ENCODE data around the gene ITIH6.
"Not testable (repeated sequence)": the region's sequence is repeated elsewhere in the genome, so short reads cannot be mapped to it uniquely, and the experiment has no call there.

Gene ITIH6

DNA sequence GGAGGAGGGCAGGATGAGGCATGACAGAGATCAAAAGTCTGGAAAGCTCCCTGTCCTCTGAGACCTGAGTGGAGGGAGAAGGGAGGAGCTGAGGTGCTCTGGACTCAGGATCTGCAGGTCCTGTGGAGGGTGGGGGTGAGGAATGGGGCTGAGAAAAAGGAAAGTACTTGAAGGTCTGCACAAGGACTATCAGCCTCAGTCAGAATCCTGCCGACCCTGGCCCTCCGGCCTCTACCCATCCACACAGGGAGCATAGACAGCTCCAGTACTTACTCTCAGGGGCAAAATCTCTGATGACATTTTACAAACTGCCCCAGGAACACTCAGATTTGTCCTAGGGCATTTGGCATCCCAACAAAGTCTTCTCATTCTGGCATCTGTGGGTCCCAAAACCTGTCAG is 991 bp upstream of the ITIH6 start:
- DNase-seq (ENCODE audit: low read depth) = no peak

DNA sequence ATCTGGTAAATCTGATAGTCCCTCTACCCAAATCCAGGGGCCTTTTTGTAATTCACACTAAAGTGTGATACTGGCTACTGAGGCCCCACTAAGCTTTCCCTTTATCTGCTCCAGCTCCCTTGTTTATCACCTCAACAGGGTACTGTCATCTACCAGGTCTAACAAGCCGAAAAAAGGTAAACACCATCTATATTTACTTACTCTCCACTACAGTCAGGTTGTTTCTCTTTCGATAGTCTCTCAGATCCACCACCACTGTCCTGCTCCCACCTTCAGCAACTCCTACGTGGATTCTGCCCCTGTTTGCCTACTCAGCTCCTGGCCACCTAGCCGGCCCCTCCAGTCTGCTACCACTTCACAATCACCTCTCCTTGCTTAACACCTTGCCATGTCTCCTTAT is 3.3 kb downstream of the ITIH6 start:
- no peak for DNase-seq (ENCODE audit: low read depth)

DNA sequence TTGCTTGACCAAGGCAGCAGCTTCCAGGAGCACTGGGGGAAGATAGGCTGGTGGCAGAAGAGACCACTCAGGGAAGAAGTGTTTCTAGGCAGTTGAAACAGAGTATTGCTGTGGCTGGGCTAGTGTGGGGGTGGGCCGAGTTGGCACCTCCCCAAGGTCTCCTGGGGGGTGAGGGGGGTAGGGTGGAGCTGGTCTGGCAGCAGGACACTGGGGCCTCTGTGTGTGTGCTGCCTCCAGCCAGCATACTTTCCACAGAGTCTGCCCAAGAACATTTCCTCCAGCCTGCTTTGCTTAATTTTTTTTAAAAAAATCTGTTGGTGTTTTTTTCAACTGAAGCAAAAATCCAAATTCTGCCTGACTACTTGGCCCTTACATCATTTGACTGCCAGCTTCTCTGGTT is 4.0 kb downstream of the ITIH6 start:
- no peak for DNase-seq (ENCODE audit: low read depth)

DNA sequence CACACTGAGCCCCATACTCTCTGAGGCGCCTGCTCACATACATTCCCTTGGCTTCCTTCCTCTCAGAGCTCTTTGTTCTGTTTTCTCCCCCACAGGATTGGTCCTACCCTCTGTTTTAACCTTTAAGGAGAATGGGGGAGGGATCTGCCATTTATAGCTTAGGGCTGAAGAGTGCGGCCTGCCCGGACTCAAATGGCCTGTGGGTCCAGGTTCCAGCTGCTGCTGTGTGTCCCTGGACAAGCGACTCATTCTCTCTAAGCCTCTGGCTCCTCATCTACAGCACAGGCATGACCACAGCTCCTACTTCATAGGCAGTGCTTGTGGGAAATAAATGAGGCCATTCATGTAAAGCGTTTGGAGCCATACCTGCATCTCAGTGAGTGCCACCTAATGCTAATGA is 8.7 kb downstream of the ITIH6 start:
- DNase-seq (ENCODE audit: low read depth) = not testable (repeated sequence)

DNA sequence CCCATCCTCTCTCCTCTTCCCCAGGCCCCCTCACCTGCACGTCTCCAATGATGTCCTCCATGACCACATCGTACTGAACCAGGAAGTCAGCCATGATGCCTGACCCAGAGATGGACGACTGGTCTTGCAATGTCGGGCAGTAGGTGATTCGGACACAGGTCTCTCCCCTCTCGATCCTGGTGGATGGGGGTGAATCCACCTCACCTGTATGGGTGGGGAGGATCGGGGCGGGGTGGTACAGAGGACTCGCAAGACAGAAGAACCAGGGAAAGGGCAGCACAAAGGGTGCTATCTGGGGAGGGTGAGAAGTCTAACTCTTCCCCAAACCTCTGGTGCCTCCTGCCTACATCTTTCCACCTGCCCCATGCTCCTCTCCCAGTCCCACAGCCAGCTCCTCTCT is 9.6 kb downstream of the ITIH6 start:
- DNase-seq (ENCODE audit: low read depth) = no peak

DNA sequence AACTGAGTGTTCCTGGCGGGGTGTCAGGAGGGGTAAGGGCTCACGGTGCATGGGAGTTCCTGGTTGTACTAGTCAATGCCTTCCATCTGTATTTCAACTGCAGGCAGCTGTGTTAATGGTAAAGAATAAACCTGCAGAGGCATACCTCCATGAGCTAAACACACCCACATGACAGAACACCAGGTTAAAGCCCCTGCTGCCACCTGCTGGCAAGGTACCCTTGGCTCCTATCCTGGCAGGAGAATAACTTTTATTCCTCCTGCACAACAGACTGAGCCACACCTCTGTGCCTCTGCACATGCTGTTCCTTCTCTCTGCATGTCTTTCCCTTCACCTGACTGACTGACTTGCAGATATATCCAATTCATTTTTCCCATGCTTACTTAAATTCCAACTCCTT is 11.1 kb downstream of the ITIH6 start:
- no peak for DNase-seq (ENCODE audit: low read depth)

DNA sequence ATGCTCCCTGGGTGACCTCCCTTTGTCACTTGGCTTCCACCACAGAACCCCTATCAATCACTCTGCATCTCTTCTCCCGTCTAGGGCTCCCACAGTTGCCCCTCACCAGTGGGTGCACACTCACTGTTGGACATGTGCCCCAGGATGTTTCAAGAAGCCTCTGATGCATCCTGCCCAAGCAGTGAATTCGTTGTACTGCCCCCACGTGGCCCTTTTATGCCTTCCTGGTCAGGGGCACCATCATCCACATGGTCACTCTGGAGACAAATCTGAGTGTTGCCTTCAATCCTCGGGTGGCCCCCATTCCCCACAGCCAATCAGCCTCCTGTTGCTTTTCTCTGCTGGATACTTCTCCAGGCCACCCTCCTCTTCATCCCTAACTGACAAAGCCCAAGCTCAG is 12.2 kb downstream of the ITIH6 start:
- DNase-seq (ENCODE audit: low read depth) = no peak

DNA sequence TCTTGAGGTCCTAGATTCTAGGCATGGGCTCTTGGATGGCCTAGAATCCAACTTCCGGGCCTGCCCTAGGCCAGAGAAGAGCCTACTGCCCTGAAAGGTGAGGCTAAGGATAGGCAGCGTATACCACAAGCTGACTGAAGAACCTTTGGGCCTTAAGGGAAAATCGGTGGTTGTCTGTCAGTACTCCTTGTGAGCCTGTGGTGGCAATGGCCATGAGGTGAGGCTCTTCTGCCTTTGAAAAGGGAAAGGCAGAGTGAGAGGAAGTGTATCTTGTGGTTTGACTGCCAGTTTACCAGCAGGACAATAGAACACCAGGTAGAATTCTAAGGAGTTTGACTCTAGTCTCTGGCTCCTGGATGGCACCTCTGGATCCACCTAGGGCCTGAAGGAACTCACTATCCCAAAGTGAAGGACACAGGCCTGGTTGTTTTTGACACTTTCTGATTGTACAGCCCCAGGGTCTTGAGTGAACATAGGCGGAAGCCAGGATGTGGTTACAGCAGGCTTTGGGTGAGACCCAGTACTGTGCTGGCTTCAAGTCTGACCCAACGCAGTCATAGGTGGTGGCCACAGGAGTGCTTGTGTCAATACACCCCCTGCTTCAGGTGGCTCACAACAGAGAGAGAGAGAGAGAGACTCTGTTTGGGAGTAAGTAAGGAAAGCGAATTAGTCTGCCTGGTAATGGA is 20.9 kb downstream of the ITIH6 start:
- DNase-seq (ENCODE audit: low read depth) = no peak

DNA sequence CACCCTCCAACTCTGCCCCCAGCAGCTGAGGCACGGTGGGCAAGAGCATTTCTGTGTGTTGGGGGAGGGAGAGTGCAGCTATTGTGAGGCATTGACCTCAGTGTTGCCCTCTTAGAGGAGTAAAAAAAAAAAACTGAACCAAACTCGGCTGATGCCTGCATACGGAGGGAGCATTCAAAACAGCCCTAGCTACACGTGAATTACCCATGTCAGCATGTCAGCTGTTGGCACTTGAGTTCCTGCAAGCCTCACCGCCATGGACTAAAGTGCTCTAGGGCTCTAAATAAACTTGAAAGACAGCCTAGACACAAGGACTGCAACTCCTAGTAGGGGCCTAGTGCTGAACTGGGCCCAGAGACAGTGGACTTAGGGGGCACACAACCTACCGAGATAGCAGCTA is 22.0 kb downstream of the ITIH6 start:
- DNase-seq (ENCODE audit: low read depth) = no peak

DNA sequence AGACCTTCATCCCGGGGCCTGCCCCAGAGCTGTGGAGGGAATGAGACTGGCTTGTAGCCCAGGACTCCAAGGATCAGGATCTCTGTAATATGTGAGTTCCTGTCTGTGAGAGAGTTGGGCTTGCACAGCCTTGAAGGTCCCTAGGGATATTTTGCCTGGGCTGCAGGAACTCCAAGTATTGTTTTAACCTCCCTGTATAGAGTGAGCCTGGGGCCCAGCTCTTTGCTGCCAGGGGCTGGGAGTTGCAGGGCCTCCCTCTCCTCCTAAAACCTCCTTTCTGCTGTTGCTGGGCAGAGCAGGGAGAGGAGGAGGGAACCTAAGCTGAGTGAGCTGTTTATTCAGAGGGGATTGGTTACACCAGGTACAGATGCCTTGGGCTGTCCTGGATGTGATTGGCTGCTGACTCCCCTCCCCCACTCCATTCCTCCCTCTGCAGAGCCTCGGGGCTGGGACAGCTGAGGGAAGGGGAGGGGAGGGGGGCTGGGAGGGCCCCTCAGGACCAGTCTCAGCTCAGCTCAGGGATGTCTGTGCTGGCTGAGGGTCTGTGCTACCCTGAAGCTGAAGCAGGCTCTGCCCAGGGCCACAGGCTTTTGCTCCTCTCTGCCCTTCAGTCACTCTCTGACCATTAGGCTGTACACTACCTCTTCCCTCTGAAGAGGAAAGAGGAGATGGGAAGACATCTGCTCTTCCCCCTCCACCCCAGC is 23.5 kb downstream of the ITIH6 start:
- not testable (repeated sequence) for DNase-seq (ENCODE audit: low read depth)

DNA sequence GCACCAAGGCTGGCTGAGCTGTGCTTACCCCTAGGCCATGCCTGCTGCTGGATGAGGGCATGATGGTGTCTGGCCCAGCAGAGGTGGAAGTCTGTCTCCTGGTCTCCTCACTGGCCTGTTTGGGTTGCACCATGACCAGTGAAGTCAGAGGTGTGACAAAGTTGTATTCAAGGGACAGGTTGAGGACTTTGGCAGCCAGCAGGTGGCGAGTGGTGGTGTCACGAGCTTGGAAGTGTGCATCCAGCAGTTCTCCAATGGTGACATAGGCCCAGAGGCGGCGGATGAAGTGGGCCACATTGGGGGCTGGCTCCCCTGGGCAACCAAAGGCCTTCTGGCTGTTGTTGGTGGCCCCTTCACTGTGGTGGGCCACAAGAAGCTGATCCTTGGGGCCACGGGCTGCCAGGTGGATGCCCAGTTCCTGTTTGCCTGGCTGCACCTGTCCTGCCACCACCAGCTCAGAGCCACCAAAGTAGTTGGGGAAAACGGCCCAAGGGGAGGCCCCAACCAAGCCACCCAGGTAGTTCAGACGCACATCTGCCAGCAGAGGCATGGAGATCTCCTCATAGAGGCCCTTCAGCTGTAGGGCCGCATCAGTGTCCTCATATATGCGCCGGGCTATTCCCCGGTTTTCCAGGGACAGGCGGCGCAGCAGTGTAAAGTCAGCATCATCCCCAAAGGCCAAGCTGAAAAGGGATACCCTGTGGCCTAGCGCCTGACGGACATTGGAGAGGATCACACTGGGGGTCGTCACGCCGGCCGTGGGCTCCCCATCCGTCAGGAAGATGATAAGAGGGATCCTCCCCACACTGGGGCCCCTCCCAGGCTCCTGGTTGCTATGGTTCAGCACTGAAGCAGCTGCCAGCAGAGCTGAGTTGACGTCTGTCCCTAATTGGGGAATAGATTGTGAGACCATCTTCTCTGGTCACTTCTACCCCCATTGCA is 39.7 kb downstream of the ITIH6 start:
- DNase-seq (ENCODE audit: low read depth) = no peak

DNA sequence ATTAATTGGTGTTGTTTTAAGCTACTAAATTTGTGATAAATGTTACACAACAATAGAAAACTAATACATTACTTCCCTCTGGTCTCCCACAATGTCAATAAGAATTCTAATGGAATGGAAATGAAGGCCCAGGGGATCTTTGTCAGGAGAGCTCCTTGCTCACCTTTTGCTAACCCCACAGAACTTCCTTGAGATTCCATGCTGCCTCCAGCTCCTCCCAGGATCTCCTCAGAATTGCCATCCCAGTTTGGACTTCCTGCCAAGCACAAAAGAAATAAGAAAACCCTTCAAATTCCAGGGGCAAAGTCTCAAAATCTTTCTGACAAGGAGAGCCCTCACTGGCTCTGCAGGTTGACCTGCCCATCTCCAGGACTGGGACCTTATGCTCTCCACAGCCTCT is 43.2 kb downstream of the ITIH6 start:
- DNase-seq (ENCODE audit: low read depth) = no peak

DNA sequence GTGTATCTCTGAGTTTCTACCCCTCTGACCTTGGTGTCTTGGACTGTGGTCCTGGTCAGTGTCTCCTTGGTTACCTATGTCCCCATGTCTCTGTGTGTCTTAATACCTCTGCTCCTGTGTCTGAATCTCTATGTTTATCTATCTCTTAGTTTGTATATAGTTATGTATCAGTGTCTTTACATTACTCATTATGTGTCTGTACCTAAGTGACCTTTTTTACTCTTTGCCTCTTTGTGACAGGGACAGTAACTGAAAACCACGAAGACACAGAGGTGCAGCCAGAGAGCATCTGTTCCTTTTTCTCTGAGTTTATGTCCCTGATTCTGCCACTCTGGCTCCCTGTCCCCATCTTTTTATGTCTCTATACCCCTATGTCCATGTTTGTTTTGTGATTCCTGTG is 49.4 kb downstream of the ITIH6 start:
- DNase-seq (ENCODE audit: low read depth) = no peak

DNA sequence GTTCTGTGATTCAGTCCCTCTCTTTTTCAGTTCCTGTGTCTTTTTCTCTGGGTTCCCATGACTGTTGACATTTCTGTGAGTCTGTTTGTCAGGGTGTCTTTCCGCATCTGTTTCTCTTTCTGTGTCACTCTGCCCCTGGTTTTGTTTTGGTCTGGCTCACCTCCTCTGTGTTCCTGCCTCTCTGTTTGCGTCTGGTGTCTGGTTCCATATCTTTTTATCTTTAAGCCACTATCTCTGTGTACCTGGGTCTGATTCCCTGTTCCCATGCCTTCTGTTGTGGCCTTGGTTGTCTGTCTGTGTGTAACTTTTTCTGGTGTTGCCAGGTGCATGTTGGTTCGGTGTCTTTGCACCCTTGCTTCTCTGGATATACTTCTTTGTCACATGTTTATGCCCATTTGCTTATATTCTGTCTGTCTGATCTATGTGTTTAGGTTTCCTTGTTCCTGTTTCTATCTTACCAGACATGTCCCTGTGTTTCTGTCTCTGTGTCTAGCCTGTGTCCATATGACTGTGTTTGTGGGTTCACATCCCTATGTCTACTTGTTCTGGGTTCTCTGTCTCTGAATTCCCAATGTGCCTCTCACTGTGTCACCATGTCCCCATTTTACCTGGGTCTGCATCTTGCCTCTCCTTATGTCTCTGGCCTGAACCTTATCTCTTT is 50.2 kb downstream of the ITIH6 start:
- DNase-seq (ENCODE audit: low read depth) = no peak

DNA sequence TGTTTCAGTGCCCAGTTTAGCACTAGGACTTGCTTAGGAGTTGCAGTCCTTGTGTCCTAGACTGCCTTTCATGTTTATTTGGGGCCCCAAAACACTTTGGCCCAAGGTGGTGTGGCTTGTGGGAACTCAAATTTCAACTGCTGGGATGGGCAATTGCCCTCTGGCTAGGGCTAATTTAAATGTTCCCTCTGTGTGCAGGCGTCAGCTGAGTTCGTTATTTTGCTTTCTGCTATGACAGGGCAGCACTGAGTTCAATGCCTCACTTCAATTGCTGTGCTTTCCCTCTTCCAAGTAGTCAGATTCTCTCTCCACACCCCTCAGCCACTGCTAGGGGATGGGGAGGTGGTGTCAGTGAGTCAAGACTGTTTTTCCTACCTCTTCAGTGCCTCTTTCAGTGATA is 51.1 kb downstream of the ITIH6 start:
- DNase-seq (ENCODE audit: low read depth) = no peak

DNA sequence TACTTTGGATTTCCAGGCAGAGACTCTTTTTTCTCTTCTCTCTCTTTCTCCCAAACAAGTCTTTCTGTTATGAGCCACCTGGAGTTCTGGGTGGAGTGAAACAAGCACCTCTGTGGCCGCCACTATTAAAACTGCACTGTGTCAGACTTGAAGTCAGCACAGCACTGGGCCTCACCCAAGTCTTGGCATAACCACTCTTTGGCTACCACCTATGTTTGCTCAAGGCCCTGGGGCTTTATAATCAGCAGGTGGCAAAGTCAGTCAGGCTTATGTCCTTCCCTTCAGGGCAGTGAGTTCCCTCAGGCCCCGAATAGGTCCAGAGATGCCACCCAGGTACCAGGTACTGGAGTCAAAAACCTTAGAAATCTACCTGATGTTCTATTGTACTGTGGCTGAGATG is 52.4 kb downstream of the ITIH6 start:
- DNase-seq (ENCODE audit: low read depth) = no peak

DNA sequence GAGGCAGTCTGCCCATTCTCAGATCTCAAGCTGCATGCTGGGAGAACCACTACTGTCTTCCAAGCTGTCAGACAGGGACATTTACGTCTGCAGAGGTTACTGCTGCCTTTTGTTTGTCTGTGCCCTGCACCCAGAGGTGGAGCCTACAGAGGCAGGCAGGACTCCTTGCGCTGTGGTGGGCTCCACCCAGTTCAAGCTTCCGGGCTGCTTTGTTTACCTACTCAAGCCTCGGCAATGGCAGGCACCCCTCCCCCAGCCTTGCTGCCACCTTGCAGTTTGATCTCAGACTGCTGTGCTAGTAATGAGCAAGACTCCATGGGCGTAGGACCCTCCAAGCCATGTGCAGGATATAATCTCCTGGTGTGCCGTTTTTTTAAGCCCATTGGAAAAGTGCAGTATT is 59.5 kb downstream of the ITIH6 start:
- not testable (repeated sequence) for DNase-seq (ENCODE audit: low read depth)

DNA sequence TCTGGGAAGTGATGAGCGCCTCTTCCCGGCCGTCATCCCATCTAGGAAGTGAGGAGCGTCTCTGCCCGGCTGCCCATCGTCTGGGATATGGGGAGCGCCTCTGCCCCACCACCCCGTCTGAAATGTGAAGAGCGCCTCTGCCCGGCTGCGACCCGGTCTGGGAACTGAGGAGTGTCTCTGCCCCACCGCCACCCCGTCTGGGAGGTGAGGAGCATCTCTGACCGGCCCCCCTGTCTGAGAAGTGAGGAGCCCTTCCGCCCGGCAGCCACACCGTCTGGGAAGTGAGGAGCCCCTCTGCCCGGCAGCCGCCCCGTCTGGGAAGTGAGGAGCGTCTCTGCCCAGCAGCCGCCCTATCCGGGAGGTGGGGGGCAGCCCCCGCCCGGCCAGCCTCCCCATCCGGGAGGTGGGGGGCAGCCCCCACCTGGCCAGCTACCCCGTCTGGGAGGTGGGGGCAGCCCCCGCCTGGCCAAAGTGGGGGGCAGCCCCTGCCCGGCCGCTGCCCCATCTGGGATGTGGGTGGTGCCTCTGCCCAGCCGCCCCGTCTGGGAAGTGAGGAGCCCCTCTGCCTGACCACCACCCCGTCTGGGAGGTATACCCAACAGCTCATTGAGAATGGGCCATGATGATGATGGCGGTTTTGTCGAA is 61.6 kb downstream of the ITIH6 start:
- not testable (repeated sequence) for DNase-seq (ENCODE audit: low read depth)

DNA sequence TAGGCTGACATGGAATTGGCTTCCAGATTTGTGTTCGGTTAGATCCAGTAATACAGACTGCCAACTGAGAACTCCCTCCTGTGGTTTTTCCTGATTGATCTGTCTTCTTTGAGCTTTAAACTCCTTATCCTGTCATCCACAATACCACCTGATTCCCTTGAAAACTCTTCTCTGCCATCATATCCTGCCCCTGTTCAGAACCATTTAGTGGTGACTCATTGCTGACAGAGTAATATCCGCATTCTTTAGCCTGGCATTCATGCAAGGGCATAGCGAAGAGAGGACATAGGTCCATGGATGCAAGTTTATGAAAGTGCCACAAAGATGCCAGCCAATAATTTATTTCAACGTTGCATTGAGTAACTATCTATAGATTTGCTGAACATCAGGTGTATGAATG is 76.6 kb downstream of the ITIH6 start:
- no peak for DNase-seq (ENCODE audit: low read depth)

DNA sequence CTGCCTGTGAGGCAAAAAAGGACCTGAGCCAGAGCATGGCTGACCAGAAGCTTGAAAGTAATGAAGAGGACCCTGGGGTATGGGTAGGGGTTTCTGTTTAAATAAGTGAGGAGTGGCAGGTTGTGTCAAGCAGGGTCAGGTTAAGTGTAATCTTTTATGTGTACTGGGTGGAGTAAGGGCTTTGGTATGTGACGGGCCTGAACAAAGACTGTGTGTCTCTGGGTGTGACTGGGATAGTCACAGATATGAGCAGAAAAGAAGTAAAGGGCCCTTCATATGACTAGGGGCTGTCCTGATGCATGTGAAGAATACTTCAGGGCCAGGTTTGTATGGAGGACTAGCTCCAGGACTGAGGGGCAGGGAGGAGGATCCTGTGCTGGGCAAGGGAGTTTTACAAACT is 82.4 kb downstream of the ITIH6 start:
- no peak for DNase-seq (ENCODE audit: low read depth)

DNA sequence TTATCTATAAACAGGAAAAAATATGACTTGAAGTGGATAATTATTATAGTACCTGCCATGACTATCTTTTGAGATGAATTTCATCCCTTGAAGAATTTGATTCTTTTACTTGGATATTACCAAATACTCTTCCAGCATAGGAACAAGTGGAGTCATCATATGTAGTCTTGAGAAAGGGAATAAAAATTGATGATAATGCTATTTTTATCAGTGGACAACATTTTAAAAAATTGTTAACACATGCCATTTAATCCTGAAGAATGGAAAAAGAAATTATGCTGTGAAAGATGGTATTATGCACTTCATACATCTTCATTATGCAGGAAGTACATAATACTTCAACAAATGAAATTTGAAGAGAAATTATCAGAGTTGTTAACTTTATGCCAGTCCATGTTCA is 83.6 kb downstream of the ITIH6 start:
- no peak for DNase-seq (ENCODE audit: low read depth)

DNA sequence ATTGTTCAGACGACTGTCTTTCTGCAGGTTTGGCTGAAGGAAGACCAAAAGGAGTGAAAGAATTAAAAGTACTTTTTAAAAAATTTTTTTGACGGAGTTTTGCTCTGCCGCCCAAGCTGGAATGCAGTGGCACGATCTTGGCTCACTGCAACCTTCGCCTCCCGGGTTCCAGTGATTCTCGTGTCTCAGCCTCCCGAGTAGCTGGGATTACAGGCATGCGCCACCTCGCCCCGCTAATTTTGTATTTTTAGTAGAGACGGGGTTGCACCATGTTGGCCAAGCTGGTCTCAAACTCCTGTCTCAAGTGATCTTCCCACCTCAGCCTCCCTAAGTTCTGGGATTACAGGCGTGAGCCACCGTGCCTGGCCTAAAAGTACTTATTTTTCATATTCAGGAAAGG is 86.3 kb downstream of the ITIH6 start:
- DNase-seq (ENCODE audit: low read depth) = no peak
